Head of caudate nucleus (tissue), 42 donors: ENCODE data around the gene ECT2.
"Not testable (repeated sequence)": the region's sequence is repeated elsewhere in the genome, so short reads cannot be mapped to it uniquely, and the experiment has no call there.

Experiments used
- DNase-seq, 42 donors: peaks; one replicate each; pipeline versions ENCODE4 v3.0.0 to v3.0.0-alpha.2; 2020 to 2021; ENCODE audit warnings: mixed read lengths in 7 of 42
- intact Hi-C: fragments of 100-400 bp; cut with DNase I; formaldehyde crosslinking; loops from one replicate; pipeline ENCODE4 v1.15.0; 2022

Gene ECT2

DNA sequence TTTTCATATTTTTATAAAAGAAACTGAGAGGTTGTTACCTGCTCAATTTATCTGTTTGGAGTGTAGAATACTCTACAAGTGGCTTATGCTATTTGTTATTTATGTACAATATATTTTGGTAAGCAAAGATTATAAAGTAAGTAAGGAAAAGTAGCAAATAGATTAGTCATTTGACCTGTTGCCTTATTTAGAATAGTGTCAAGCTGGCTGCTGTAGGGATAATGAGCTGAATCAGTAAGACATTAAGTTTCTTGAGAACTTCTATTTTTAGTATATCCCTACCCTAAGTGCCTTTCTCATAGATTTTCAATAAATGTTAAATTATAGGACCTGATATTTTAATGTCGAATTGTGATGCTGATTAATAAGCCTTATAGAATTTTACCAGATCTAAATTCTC is 37.2 kb downstream of the ECT2 start:
- no peak for DNase-seq
- intact Hi-C loops, result no loop called here

DNA sequence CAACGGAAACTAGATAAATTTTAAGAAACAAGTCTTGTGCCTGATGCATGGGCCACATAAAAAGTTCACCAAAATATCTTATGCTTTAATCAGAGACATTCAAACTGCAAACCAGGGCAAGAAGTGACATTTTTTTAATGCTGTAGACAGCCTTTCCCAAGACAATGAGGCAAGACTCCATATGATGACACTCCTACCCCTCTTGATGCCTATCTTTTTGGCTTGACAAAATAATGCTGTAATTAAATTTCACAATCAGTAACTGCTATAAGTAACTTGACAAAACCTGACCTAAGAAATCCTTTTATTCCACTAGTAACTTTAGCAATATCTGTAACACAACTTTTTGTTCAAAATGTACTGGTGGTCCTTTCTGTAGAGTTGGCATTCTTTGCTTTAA is 48.7 kb downstream of the ECT2 start:
- no peak for DNase-seq
- intact Hi-C loops, result no loop called here

DNA sequence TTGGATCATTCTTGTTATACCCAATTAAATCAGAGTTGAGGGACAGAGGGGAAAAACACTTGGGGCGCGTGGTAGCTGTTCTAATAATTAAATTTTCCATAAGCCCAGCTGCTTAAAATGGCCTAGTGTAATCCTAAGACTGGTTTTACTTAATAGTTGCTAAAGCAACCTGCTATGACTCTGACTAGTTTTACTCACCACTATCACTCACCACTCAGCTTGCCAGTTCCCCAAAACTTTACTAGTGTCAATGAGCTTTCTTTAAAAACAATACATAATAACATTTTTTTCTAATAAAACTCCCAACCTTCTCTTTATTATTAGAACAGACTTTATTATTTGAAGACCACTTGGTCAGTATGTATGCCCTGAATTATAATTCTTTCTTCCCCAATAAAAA is 49.6 kb downstream of the ECT2 start:
- no peak for DNase-seq
- intact Hi-C loops, result no loop called here

DNA sequence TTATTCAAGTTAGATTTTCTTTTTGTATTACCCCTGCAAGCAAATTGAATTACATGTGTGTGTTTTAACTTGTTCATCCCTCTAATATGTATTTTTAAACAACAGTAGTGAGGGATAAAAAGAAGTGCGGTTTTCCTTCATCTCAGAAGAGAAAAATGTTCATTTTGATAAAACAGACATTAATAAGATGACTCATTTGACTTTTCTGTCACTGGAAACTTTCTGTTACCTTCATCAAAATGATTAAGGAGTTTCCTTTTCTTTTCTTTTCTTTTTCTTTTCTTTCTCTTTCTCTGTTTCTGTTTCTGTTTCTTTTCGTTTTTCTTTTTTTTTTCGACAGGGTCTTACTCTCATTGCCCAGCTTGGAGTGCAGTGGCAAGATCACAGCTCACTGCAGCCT is 53.0 kb downstream of the ECT2 start:
- intact Hi-C loops, result no loop called here
- no peak for DNase-seq

DNA sequence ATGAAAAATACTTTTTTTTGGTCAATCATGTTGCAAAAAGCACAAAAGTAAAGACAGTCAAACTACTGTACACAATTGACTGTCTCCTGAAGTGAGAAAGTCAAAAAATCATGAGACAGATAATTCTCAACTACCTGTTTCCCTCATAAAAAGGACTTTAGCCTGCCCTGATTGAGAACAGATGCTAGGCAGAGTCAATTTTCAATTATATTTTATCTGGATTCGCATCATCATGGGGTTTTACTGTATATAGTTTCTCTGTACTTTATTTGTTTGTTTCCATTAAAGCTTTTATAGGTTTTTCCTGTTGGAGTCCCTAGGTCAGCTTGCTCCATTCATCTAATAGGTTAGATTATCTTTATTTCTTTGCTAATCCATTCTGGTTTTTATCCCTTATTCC is 53.8 kb downstream of the ECT2 start:
- intact Hi-C loops, result no loop called here

DNA sequence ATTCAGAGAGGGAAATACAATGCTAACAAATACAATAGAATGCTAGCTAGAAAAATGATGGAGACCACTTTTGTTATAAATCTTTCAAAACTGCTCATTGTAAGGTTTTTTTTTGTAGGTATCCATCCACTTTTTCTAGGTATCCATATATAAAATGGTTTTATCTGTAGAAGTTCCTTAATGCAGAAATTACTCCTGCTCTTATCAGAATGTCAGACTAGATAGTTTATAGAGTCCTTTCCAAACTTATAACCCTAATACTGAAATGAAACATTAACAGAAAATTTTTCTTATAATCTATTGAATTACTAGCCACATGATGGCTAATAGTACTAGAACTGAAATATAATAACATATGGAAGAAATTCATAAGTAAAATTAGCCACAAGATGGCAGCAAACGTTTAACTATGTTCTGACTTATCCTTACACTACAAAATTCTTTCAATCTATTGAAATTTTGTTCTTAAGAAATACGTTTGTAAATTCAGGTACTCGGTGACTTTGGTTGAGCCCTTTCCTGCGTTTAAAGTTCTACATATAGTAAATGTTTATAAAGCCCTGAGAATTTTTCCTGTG is 58.5 kb downstream of the ECT2 start:
- DNase-seq, result peak in 2 of 42 donors; percentile 4 to 11
- intact Hi-C loops, result no loop called here

More for the DNA sequence above, 53.8 kb downstream of the ECT2 start:
- no peak for DNase-seq

DNA sequence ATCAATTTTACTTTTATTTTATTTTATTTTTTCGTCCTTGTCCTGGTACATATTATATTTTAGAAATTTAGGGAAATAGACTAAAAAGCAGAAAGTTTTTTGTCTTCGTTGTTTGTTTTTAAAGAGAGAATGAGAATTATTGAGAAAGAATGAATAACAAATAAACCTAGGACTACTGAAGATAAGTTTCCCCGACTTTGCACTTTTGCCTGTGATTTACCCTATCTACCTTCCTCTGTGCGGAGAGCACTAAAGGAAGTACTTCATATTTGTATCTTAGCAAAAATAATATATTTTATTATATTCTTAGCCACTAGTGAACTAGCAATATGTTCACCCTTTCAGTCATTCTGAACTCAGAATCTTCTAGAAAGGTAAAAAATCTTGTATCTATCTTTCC is 60.6 kb downstream of the ECT2 start:
- intact Hi-C loops, result no loop called here
- DNase-seq, result no peak

DNA sequence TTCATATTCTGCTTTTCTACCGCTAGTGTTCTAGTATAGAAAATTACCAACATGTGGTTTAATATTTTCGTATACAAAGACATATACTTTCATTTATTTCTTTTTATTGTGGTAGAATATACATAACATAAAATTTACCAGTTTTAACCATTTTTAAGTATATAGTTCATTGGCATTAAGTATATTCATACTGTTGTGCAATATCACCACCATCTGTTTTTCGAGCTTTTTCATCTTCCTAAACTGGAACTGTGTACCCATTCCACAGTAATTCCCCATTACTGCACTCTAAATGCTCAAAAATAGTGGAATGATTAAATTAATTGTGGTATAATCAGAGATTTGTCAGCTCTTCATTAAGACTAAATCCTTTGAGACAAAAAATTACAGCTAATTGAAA is 62.9 kb downstream of the ECT2 start:
- intact Hi-C loops, result no loop called here
- DNase-seq, result no peak

DNA sequence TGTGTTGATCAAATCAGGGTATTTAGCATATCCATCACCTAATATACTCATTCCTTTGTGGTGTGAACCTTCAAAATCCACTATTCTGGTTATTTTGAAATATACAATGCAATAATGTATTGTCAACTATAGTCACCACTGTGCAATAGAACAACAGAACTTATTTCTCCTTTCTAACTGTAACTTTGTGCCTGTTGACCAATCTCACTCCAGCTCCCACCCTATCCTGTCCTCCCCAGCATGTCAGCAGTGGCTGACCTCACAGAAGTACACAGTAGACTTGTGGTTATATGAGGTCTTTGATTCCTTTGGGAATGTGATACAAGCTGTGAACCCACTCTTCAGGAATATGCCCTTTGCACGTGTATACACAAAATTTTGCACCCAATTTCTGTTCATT is 64.2 kb downstream of the ECT2 start:
- no peak for DNase-seq
- intact Hi-C loops, result no loop called here

DNA sequence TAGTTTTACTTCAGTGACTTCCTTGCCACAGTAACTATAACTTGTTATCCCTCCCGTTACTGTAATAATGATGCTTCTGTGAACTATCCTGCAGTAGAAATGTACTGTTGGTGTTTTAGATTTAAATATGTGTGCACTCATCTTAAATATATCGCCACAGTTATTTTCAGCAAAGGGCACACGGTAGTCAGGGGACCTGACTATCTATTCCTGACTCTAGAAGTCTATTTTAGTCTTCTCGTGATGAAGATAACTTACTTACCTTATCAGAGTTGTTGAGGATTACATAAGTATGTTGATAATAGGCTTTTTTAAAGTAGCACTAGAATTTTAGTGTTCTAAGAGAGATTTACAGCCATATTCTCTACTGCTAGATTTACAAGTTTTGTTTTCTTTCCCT is 65.3 kb downstream of the ECT2 start:
- intact Hi-C loops, result no loop called here
- DNase-seq, result no peak

DNA sequence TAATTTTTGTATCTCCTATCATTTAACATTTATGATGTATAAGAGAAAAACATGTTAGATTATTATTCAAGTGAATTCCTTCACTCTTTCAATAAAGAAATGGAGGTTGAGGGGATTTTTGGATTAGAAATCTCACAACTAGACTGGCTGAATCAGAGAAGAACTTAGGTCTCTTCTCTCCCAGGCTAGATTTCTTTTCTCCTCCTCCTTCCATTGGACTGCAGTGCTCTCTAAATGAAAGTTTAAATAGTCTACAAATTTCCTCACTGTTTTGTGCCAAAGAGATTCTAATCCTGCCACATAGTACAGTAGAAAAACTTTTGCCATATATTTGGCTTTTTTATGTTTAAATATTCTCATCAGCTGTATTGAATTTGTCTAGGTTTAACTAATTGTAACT is 65.8 kb downstream of the ECT2 start:
- no peak for DNase-seq
- intact Hi-C loops, result no loop called here

DNA sequence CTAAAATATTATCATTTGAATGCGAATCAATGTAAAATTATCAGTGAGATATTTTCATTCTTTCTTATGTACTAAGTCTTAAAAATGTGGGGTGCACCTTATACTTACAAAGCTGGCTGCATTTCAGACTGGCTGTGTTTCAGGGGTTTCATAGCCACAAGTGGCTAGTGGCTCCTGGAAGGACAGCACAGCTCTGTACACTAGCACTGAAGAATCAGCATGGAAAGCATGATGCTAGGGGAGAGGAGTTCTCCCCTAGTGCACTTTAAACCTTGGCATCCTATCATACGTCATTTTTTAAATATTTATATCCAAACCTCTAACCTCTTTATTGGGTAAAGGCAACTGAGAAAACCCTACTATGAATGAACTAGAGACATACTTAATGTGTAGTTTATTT is 66.4 kb downstream of the ECT2 start:
- no peak for DNase-seq
- intact Hi-C loops, result no loop called here

DNA sequence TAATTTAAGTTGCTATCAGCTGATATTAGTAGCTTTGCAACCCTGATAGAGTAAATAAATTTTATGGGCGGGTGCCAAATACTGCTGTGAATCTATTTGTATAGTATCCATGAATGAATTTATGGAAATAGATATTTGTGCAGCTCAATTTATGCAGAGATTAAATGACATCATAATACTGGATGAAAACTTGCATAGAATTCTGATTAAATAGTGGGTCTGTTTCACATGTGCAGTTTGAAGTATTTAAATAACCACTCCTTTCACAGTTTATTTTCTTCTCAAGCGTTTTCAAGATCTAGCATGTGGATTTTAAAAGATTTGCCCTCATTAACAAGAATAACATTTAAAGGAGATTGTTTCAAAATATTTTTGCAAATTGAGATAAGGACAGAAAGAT is 70.0 kb downstream of the ECT2 start:
- intact Hi-C loops, result no loop called here
- DNase-seq, result no peak

DNA sequence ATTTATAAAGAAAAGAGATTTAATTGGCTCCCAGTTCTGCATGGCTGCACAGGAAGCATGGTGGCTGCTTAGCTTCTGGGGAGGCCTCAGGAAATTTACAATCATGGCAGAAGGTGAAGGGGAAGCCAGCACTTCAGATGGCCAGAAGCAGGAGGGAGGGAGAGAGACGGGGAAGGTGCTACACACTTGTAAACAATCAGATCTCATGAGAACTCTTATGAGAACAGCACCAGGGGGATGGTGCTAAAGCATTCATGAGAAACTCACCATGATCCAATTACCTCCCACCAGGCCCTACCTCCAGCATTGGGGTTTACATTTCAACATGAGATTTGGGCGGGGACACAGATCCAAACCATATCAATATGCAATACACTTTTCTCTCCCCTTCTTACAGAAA is 73.7 kb downstream of the ECT2 start:
- intact Hi-C loops, result no loop called here
- no peak for DNase-seq

DNA sequence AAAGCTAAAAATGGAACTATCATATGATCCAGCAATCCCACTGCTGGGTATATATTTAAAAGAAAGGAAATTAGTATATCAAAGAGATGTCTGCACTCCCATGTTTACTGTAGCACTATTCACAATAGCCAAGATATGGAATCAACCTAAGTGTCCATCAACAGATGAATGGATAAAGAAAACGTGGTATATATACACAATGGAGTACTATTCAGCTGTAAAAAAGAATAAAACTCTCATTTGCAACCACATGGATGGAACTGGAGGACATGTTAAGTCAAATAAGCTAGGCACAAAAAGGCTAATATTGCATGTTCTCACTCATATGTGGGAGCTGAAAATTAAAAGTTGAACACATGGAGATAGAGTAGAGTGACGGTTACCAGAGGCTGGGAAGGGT is 76.7 kb downstream of the ECT2 start:
- intact Hi-C loops, DNase-seq: not testable (repeated sequence)

DNA sequence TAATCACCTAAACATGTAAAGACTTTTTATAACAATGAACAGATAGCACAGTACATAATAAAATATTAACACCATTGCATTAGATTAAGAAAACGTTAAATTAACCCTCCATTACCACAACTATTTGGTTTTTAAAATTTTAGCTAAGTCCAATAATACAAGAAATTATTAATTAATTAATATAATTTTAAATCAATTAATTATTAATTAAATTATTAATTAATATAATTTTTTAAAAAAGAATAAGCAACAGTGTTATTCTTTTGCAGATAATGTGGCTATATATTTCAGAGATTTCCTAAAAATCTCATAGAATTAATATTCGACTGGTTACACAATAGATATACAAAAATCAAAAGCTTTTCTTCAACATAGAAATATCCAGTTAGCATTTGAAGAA is 82.5 kb downstream of the ECT2 start:
- intact Hi-C loops, result loop anchor here (10.0 kb wide), 1 partner anchor 212 kb away; no protein-coding TSS in a partner anchor

DNA sequence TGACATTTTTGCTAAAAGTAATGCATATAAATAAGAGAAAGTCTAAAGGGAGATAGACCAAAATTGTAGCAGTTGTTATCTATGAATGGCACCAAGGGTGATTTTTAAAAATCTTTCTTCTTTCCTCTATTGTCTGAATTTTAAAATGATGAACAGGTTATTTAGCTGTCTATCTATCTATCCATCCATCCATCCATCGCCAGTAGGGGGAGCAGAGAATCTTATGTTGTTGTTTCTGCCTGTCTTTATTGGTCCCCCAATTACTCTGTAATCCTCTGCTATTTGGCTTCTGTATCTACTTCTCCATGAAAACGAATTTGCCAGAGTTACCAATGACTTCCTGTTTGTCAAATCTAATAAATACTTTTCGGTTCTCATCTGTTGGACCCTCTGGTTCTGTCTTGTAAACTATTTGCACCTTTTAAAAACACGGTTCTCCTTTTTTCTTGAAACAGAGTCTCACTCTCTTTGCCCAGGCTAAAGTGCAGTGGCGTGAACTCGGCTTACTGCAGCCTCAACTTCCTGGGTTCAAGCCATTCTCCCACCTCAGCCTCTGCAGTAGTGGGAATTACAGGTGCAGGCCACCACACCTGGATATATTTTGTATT is 86.0 kb downstream of the ECT2 start:
- intact Hi-C loops, result loop anchor here (10.0 kb wide), 1 partner anchor 208 kb away; no protein-coding TSS in a partner anchor
- peak in 32 of 42 donors; percentile 15 to 86 (median 54) for DNase-seq

More for the DNA sequence above, 82.5 kb downstream of the ECT2 start:
- DNase-seq, result no peak

DNA sequence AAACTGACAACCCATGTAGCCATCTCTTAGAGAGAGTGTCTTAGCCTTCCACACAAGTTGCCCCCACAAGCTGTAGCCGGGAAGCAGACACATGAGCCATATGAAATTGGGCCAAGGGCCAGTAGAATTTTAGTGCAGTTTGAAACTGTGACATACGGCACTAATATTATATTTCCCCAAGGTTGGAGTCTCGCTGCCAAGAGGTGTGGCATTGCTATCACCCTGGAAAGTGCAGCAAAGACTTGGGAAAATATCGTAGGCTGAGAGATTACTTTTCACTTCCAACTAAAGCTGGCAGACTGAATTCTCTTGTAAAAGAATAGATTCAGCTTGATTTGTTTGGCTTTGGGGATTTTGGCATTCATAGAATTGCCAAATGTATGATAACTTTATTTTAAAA is 89.2 kb downstream of the ECT2 start:
- DNase-seq, result peak in 2 of 42 donors; percentile 7 to 22
- intact Hi-C loops, result loop anchor here (10.0 kb wide), 1 partner anchor 205 kb away; no protein-coding TSS in a partner anchor

DNA sequence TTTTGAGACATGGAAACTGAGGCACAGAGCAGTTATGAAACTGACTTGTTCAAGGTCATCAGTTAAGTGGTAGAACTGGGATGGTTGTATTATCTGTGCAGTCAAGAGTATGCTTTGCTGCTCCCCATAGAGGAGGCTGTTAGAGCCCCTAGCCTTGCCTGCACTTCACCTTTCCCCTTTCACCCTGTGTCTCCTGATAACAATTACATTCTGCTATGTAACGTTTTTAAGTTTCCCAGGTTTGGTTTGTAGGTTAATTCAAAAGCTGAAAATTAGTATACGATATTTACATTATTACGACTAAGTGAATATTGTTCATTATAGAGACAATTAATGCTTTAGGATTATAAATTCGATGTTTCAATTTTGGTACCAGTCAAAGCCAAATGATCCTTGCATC is 89.9 kb downstream of the ECT2 start:
- intact Hi-C loops, result no loop called here
- no peak for DNase-seq

DNA sequence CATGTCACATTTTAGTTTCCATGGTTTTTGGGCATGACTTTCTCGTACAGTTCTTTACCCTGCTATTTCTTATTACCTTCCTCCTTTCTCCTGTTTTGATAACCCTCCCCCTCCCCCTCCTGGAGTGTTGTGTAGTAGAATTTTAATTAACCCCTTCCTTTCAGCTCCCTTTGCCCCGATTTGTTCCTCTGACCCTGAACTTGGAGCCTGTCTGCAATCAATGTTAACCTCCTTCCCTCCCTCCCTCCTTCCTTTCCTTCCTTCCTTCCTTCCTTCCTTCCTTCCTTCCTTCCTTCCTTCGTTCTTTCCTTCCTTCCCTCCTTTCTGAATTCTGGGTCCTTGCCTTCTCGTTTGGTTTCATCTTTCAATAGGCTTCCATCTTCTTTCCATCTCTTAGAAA is 90.4 kb downstream of the ECT2 start:
- intact Hi-C loops, result no loop called here
- no peak for DNase-seq

DNA sequence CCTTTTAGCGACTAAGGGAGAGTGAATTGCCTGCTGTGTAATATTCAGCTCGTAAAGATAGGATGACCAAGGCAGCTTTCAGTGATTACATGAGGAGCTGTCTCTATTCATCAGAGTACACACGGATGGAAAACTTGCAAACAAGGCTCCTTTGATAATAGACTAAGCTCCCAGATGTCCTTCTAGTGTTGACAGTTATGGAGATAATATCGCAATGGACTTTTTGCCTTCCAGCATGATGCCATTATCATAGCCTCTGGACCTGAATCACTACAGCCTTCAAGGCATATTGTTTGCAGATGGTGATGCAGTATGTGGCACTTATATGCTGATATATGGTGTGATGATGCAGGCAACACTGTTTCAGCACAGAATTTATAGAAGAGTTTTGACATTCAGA is 93.9 kb downstream of the ECT2 start:
- no peak for DNase-seq
- intact Hi-C loops, result no loop called here
